Measurements from ENCODE around the gene RGS1.

GRCh38 chr1:192552760-192553191 lies 22.8 kb upstream of the RGS1 start:
- TF ChIP-seq CEBPB (IDR thresholded peaks at IDR 0.05; ENCODE audit: low read depth, low read length), result no peak
- TF ChIP-seq POLR2AphosphoS5 (IDR thresholded peaks at IDR 0.05; ENCODE audit: low read depth, low read length), result no peak
- no peak for TF ChIP-seq ATF3 (IDR thresholded peaks at IDR 0.05; ENCODE audit: insufficient read depth, low read depth, low read length)
- TF ChIP-seq ATF2 (IDR thresholded peaks at IDR 0.05; ENCODE audit: low read length), result no peak
- no peak for TF ChIP-seq PHF8 (conservative IDR thresholded peaks at IDR 0.05; ENCODE audit: low read depth, low read length)
- TF ChIP-seq RNF2 (IDR thresholded peaks at IDR 0.05; ENCODE audit: borderline replicate concordance, low read depth, low read length, missing control alignments, poor library complexity, severe bottlenecking), result no peak
